ENCODE results near the gene TMEM92.
"Not testable (repeated sequence)": the region's sequence is repeated elsewhere in the genome, so short reads cannot be mapped to it uniquely, and the experiment has no call there.

TMEM92 gene

GRCh38 chr17:50311483-50311882, 37.2 kb downstream of the TMEM92 start:
- Histone ChIP-seq H3K27me3 (ENCODE audit: control insufficient read depth, insufficient read depth, low read length) (no peaks in the 10 kb centered on the region), H3K36me3 (ENCODE audit: control insufficient read depth, insufficient read depth, low read length) (no peaks in the 10 kb centered on the region), H3K4me1 (ENCODE audit: control insufficient read depth, insufficient read depth, low read length) (peaks cover 6% of the 10 kb centered on the region), H3K9ac (ENCODE audit: low read depth, low read length) (no peak overlapping the region), H3K9me3 (ENCODE audit: control insufficient read depth, insufficient read depth, low read length) (no peaks in the 10 kb centered on the region), H3K4me3 (ENCODE audit: low read depth, low read length) (no peak overlapping the region)

GRCh38 chr17:50312308-50312707, 38.0 kb downstream of the TMEM92 start:
- H3K9me3 ChIP-seq (ENCODE audit: control insufficient read depth, insufficient read depth, low read length) = no peaks in the 10 kb centered on the region

GRCh38 chr17:50314456-50315011, 40.3 kb downstream of the TMEM92 start:
- H3K27me3 ChIP-seq (ENCODE audit: control insufficient read depth, insufficient read depth, low read length) = no peaks in the 10 kb centered on the region

More at GRCh38 chr17:50312308-50312707, 38.0 kb downstream of the TMEM92 start:
- Histone ChIP-seq H3K4me1 (ENCODE audit: control insufficient read depth, insufficient read depth, low read length) (peaks cover 6% of the 10 kb centered on the region), H3K27me3 (ENCODE audit: control insufficient read depth, insufficient read depth, low read length) (no peaks in the 10 kb centered on the region), H3K4me3 (ENCODE audit: low read depth, low read length) (no peak overlapping the region), H3K9ac (ENCODE audit: low read depth, low read length) (no peak overlapping the region), H3K36me3 (ENCODE audit: control insufficient read depth, insufficient read depth, low read length) (no peaks in the 10 kb centered on the region)

GRCh38 chr17:50316016-50316587, 41.8 kb downstream of the TMEM92 start:
- H3K9ac ChIP-seq (ENCODE audit: low read depth, low read length) = no peak overlapping the region
- no peaks in the 10 kb centered on the region for H3K36me3 ChIP-seq (ENCODE audit: control insufficient read depth, insufficient read depth, low read length)
- no peaks in the 10 kb centered on the region for H3K9me3 ChIP-seq (ENCODE audit: control insufficient read depth, insufficient read depth, low read length)
- peaks cover 7% of the 10 kb centered on the region for H3K4me1 ChIP-seq (ENCODE audit: control insufficient read depth, insufficient read depth, low read length)
- no peaks in the 10 kb centered on the region for H3K27me3 ChIP-seq (ENCODE audit: control insufficient read depth, insufficient read depth, low read length)
- H3K4me3 ChIP-seq (ENCODE audit: low read depth, low read length) = no peak overlapping the region

More at GRCh38 chr17:50314456-50315011, 40.3 kb downstream of the TMEM92 start:
- H3K4me1 ChIP-seq (ENCODE audit: control insufficient read depth, insufficient read depth, low read length) = peaks cover 11% of the 10 kb centered on the region
- no peak overlapping the region for H3K9ac ChIP-seq (ENCODE audit: low read depth, low read length)
- no peaks in the 10 kb centered on the region for H3K36me3 ChIP-seq (ENCODE audit: control insufficient read depth, insufficient read depth, low read length)
- no peaks in the 10 kb centered on the region for H3K9me3 ChIP-seq (ENCODE audit: control insufficient read depth, insufficient read depth, low read length)
- H3K4me3 ChIP-seq (ENCODE audit: low read depth, low read length) = no peak overlapping the region

GRCh38 chr17:50316660-50317059, 42.4 kb downstream of the TMEM92 start:
- H3K36me3 ChIP-seq (ENCODE audit: control insufficient read depth, insufficient read depth, low read length); H3K9me3 ChIP-seq (ENCODE audit: control insufficient read depth, insufficient read depth, low read length); H3K27me3 ChIP-seq (ENCODE audit: control insufficient read depth, insufficient read depth, low read length); H3K4me1 ChIP-seq (ENCODE audit: control insufficient read depth, insufficient read depth, low read length); H3K9ac ChIP-seq (ENCODE audit: low read depth, low read length); H3K4me3 ChIP-seq (ENCODE audit: low read depth, low read length): not testable (repeated sequence)

- Histone ChIP-seq H3K4me1 (ENCODE audit: control insufficient read depth, insufficient read depth, low read length) (peaks cover 5% of the 10 kb centered on the region), H3K36me3 (ENCODE audit: control insufficient read depth, insufficient read depth, low read length) (no peaks in the 10 kb centered on the region), H3K27me3 (ENCODE audit: control insufficient read depth, insufficient read depth, low read length) (no peaks in the 10 kb centered on the region), H3K9ac (ENCODE audit: low read depth, low read length) (no peak overlapping the region), H3K9me3 (ENCODE audit: control insufficient read depth, insufficient read depth, low read length) (no peaks in the 10 kb centered on the region), H3K4me3 (ENCODE audit: low read depth, low read length) (no peak overlapping the region)
Measured at GRCh38 chr17:50317121-50317520, 42.9 kb downstream of the TMEM92 start.

- Histone ChIP-seq H3K9me3 (ENCODE audit: control insufficient read depth, insufficient read depth, low read length) (no peaks in the 10 kb centered on the region), H3K36me3 (ENCODE audit: control insufficient read depth, insufficient read depth, low read length) (no peaks in the 10 kb centered on the region), H3K9ac (ENCODE audit: low read depth, low read length) (peak overlapping the region; percentile 26), H3K27me3 (ENCODE audit: control insufficient read depth, insufficient read depth, low read length) (no peaks in the 10 kb centered on the region), H3K4me3 (ENCODE audit: low read depth, low read length) (no peak overlapping the region), H3K4me1 (ENCODE audit: control insufficient read depth, insufficient read depth, low read length) (peaks cover 5% of the 10 kb centered on the region)
Measured at GRCh38 chr17:50318501-50319285, 44.4 kb downstream of the TMEM92 start.

GRCh38 chr17:50319306-50320004, 45.2 kb downstream of the TMEM92 start:
- H3K27me3 ChIP-seq (ENCODE audit: control insufficient read depth, insufficient read depth, low read length) = no peaks in the 10 kb centered on the region
- H3K9me3 ChIP-seq (ENCODE audit: control insufficient read depth, insufficient read depth, low read length) = no peaks in the 10 kb centered on the region
- no peaks in the 10 kb centered on the region for H3K36me3 ChIP-seq (ENCODE audit: control insufficient read depth, insufficient read depth, low read length)
- peaks cover 5% of the 10 kb centered on the region for H3K4me1 ChIP-seq (ENCODE audit: control insufficient read depth, insufficient read depth, low read length)
- H3K4me3 ChIP-seq (ENCODE audit: low read depth, low read length) = no peak overlapping the region
- H3K9ac ChIP-seq (ENCODE audit: low read depth, low read length) = no peak overlapping the region

- Histone ChIP-seq H3K4me1 (ENCODE audit: control insufficient read depth, insufficient read depth, low read length) (peaks cover 5% of the 10 kb centered on the region), H3K27me3 (ENCODE audit: control insufficient read depth, insufficient read depth, low read length) (no peaks in the 10 kb centered on the region), H3K36me3 (ENCODE audit: control insufficient read depth, insufficient read depth, low read length) (no peaks in the 10 kb centered on the region), H3K9ac (ENCODE audit: low read depth, low read length) (no peak overlapping the region), H3K9me3 (ENCODE audit: control insufficient read depth, insufficient read depth, low read length) (no peaks in the 10 kb centered on the region), H3K4me3 (ENCODE audit: low read depth, low read length) (no peak overlapping the region)
Measured at GRCh38 chr17:50322271-50322670, 48.0 kb downstream of the TMEM92 start.

GRCh38 chr17:50323060-50323459, 48.8 kb downstream of the TMEM92 start:
- H3K4me3 ChIP-seq (ENCODE audit: low read depth, low read length) = no peak overlapping the region
- H3K4me1 ChIP-seq (ENCODE audit: control insufficient read depth, insufficient read depth, low read length) = peaks cover 5% of the 10 kb centered on the region
- no peaks in the 10 kb centered on the region for H3K36me3 ChIP-seq (ENCODE audit: control insufficient read depth, insufficient read depth, low read length)
- H3K9ac ChIP-seq (ENCODE audit: low read depth, low read length) = no peak overlapping the region
- H3K9me3 ChIP-seq (ENCODE audit: control insufficient read depth, insufficient read depth, low read length) = no peaks in the 10 kb centered on the region
- H3K27me3 ChIP-seq (ENCODE audit: control insufficient read depth, insufficient read depth, low read length) = no peaks in the 10 kb centered on the region

GRCh38 chr17:50325906-50326305, 51.6 kb downstream of the TMEM92 start:
- Histone ChIP-seq H3K9ac (ENCODE audit: low read depth, low read length) (no peak overlapping the region), H3K27me3 (ENCODE audit: control insufficient read depth, insufficient read depth, low read length) (no peaks in the 10 kb centered on the region), H3K36me3 (ENCODE audit: control insufficient read depth, insufficient read depth, low read length) (no peaks in the 10 kb centered on the region), H3K4me1 (ENCODE audit: control insufficient read depth, insufficient read depth, low read length) (no peaks in the 10 kb centered on the region), H3K4me3 (ENCODE audit: low read depth, low read length) (no peak overlapping the region), H3K9me3 (ENCODE audit: control insufficient read depth, insufficient read depth, low read length) (no peaks in the 10 kb centered on the region)

All from iPS-15b (cell line).